Measurements from ENCODE around the gene CCL22. TPM values are rescaled to one million over a fixed set of nuclear protein-coding genes. Genes with fewer than 3 reads are reported as not detected.

The CCL22 gene
- total and polyA plus RNA-seq, 2 donors (not counting 3 experiments of a cell fraction or from before 2014, with no cell fraction given) = not detected

DNA sequence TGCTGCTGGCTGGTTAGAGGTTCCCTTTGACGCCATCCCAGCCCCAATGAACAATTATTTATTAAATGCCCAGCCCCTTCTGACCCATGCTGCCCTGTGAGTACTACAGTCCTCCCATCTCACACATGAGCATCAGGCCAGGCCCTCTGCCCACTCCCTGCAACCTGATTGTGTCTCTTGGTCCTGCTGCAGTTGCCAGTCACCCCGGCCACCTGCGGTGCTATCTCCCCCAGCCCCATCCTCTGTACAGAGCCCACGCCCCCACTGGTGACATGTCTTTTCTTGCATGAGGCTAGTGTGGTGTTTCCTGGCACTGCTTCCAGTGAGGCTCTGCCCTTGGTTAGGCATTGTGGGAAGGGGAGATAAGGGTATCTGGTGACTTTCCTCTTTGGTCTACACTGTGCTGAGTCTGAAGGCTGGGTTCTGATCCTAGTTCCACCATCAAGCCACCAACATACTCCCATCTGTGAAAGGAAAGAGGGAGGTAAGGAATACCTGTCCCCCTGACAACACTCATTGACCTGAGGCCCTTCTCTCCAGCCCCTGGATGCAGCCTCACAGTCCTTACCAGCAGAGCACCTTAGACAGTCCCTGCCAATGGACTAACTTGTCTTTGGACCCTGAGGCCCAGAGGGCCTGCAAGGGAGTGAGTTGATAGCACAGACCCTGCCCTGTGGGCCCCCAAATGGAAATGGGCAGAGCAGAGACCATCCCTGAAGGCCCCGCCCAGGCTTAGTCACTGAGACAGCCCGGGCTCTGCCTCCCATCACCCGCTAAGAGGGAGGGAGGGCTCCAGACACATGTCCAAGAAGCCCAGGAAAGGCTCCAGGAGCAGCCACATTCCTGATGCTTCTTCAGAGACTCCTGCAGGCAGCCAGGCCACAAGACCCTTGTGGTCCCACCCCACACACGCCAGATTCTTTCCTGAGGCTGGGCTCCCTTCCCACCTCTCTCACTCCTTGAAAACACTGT, 25.0 kb downstream of the CCL22 start:
- Histone ChIP-seq H3K9ac (replicated peaks; ENCODE audit: extremely low read depth, insufficient read depth, low read length) (no peak overlapping the region), H3K9me3 (replicated peaks; ENCODE audit: control insufficient read depth, insufficient read depth, low read length) (no peaks in the 10 kb centered on the region), H2AFZ (ENCODE audit: low read depth, low read length) (no peak overlapping the region), H3K4me3 (replicated peaks in 1 of 3; ENCODE audit: insufficient read depth in 1 of 3, low read depth in 1 of 3, low read length in 3 of 3) (no peak overlapping the region), H4K20me1 (replicated peaks; ENCODE audit: control insufficient read depth, extremely low read depth, insufficient read depth, low read length) (no peaks in the 10 kb centered on the region), H3K36me3 (ENCODE audit: control insufficient read depth in 2 of 2, extremely low read depth in 1 of 2, insufficient read depth in 2 of 2, low read length in 2 of 2) (no peaks in the 10 kb centered on the region), H3K9me1 (replicated peaks; ENCODE audit: control insufficient read depth, extremely low read depth, insufficient read depth, low read length) (no peaks in the 10 kb centered on the region), H3K27me3 (ENCODE audit: control insufficient read depth in 2 of 2, insufficient read depth in 2 of 2, low read length in 2 of 2) (no peaks in the 10 kb centered on the region), H3K4me2 (ENCODE audit: insufficient read depth, low read length) (no peak overlapping the region), H3K4me1 (ENCODE audit: control insufficient read depth, extremely low read depth, insufficient read depth, low read length) (peaks cover 18% of the 10 kb centered on the region), H3K79me2 (ENCODE audit: control insufficient read depth, insufficient read depth, low read length) (no peaks in the 10 kb centered on the region), H3K27ac (ENCODE audit: insufficient read depth, low read depth, low read length) (no peak overlapping the region)
- intact Hi-C loops (cut with micrococcal nuclease) = no loop called here
- DNase-seq (ENCODE audit: low read depth, low spot score) (no peak), FAIRE-seq (no peak)
- POLR2A ChIA-PET = no interaction called here
- CTCF ChIA-PET = no interaction called here
- BruUV-seq (replicated peaks) = no TSS peak
- dilution Hi-C loops (cut with MboI; ENCODE audit: extremely low pct_ligation_motif_present, low sequenced_read_pairs) = no loop called here
- TF ChIP-seq POLR2AphosphoS5 (IDR thresholded peaks at IDR 0.05; ENCODE audit: insufficient read depth, low read depth, low read length) (no peak), FOS (IDR thresholded peaks at IDR 0.05; ENCODE audit: borderline replicate concordance, insufficient read depth, low read length) (no peak), MYC (IDR thresholded peaks at IDR 0.05; ENCODE audit: low read depth, low read length) (no peak), JUN (IDR thresholded peaks at IDR 0.05; ENCODE audit: borderline replicate concordance, insufficient read depth, insufficient read length, low read depth) (no peak), GATA2 (IDR thresholded peaks at IDR 0.05; ENCODE audit: insufficient read depth, insufficient read length, low read depth, low read length) (no peak)
- TF ChIP-seq, protein P1, sequence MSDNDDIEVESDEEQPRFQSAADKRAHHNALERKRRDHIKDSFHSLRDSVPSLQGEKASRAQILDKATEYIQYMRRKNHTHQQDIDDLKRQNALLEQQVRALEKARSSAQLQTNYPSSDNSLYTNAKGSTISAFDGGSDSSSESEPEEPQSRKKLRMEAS (IDR thresholded peaks at IDR 0.05; ENCODE audit: insufficient read depth, insufficient read length) = no peak
